ENCODE data around the gene CDH8. TPM values are rescaled to one million over a fixed set of nuclear protein-coding genes. Genes with fewer than 3 reads are reported as not detected.
"Not testable (repeated sequence)": the region's sequence is repeated elsewhere in the genome, so short reads cannot be mapped to it uniquely, and the experiment has no call there.

Gene CDH8
- total RNA-seq, 1 experiment from 2014 or later: 5.7 TPM

- Histone ChIP-seq H4K20me1 (ENCODE audit: low read length) (no peaks in the 10 kb centered on the region), H3K36me3 (ENCODE audit: low read depth, low read length) (no peaks in the 10 kb centered on the region), H3K27ac (ENCODE audit: low read length) (no peak overlapping the region), H3K4me1 (ENCODE audit: insufficient read depth, low read length) (peaks cover 10% of the 10 kb centered on the region), H3K9me2 (replicated peaks; ENCODE audit: low read length) (no peaks in the 10 kb centered on the region), H3K79me2 (ENCODE audit: low read length) (no peaks in the 10 kb centered on the region), H3K9ac (ENCODE audit: low read length) (no peak overlapping the region), H3F3A (ENCODE audit: low read length, unreplicated experiment) (no peaks in the 10 kb centered on the region), H3K9me3 (ENCODE audit: low read length) (no peaks in the 10 kb centered on the region), H2AFZ (ENCODE audit: low read length) (no peak overlapping the region), H3K4me2 (ENCODE audit: low read length) (no peak overlapping the region), H3K27me3 (ENCODE audit: low read length) (no peaks in the 10 kb centered on the region), H3K4me3 (ENCODE audit: low read length) (no peak overlapping the region)
- no peak for ATAC-seq
- DNase-seq: no peak
- TF ChIP-seq, protein P1, sequence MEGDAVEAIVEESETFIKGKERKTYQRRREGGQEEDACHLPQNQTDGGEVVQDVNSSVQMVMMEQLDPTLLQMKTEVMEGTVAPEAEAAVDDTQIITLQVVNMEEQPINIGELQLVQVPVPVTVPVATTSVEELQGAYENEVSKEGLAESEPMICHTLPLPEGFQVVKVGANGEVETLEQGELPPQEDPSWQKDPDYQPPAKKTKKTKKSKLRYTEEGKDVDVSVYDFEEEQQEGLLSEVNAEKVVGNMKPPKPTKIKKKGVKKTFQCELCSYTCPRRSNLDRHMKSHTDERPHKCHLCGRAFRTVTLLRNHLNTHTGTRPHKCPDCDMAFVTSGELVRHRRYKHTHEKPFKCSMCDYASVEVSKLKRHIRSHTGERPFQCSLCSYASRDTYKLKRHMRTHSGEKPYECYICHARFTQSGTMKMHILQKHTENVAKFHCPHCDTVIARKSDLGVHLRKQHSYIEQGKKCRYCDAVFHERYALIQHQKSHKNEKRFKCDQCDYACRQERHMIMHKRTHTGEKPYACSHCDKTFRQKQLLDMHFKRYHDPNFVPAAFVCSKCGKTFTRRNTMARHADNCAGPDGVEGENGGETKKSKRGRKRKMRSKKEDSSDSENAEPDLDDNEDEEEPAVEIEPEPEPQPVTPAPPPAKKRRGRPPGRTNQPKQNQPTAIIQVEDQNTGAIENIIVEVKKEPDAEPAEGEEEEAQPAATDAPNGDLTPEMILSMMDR (conservative IDR thresholded peaks at IDR 0.05; ENCODE audit: low read depth, low read length): no peak
- TF ChIP-seq EZH2phosphoT487 (IDR thresholded peaks at IDR 0.05; ENCODE audit: borderline replicate concordance, low read length) (no peak), EZH2 (IDR thresholded peaks at IDR 0.05; ENCODE audit: low read length, unreplicated experiment) (no peak)
- CTCF ChIA-PET: no interaction called here
- no TSS peak for BruUV-seq (replicated peaks)
- intact Hi-C loops (cut with micrococcal nuclease): no loop called here
- POLR2A ChIA-PET (ENCODE audit: unreplicated experiment): no interaction called here
Measured at GRCh38 chr16:61923629-61924028, 112.6 kb downstream of the CDH8 start.

- no peak overlapping the region for H3K4me3 ChIP-seq (ENCODE audit: low read length)
- TF ChIP-seq EZH2 (IDR thresholded peaks at IDR 0.05; ENCODE audit: low read length, unreplicated experiment) (no peak), EZH2phosphoT487 (IDR thresholded peaks at IDR 0.05; ENCODE audit: borderline replicate concordance, low read length) (no peak)
- TF ChIP-seq, protein P1 (conservative IDR thresholded peaks at IDR 0.05; ENCODE audit: low read depth, low read length): no peak
- ATAC-seq (no peak), DNase-seq (no peak)
- no peaks in the 10 kb centered on the region for H3F3A ChIP-seq (ENCODE audit: low read length, unreplicated experiment)
- no peak overlapping the region for H2AFZ ChIP-seq (ENCODE audit: low read length)
- H3K9me3 ChIP-seq (ENCODE audit: low read length): no peaks in the 10 kb centered on the region
- BruUV-seq (replicated peaks): no TSS peak
- H3K9ac ChIP-seq (ENCODE audit: low read length): no peak overlapping the region
- H3K27me3 ChIP-seq (ENCODE audit: low read length): no peaks in the 10 kb centered on the region
- intact Hi-C loops (cut with micrococcal nuclease): no loop called here
- H3K9me2 ChIP-seq (replicated peaks; ENCODE audit: low read length): no peaks in the 10 kb centered on the region
- H3K4me2 ChIP-seq (ENCODE audit: low read length): no peak overlapping the region
- H3K4me1 ChIP-seq (ENCODE audit: insufficient read depth, low read length): peaks cover 13% of the 10 kb centered on the region
- H3K79me2 ChIP-seq (ENCODE audit: low read length): 0 out of 2 replicates have a peak, but pooled peaks cover 7% of the 10 kb centered on the region
- H4K20me1 ChIP-seq (ENCODE audit: low read length): no peaks in the 10 kb centered on the region
- ChIA-PET CTCF (no interaction called here), POLR2A (ENCODE audit: unreplicated experiment) (interaction anchor here (0.7 kb wide), 1 partner anchor 457 kb away, joined by 23 read pairs; no protein-coding TSS in a partner anchor)
- no peaks in the 10 kb centered on the region for H3K36me3 ChIP-seq (ENCODE audit: low read depth, low read length)
- no peak overlapping the region for H3K27ac ChIP-seq (ENCODE audit: low read length)
Measured at GRCh38 chr16:61921373-61921772, 114.9 kb downstream of the CDH8 start.

DNA sequence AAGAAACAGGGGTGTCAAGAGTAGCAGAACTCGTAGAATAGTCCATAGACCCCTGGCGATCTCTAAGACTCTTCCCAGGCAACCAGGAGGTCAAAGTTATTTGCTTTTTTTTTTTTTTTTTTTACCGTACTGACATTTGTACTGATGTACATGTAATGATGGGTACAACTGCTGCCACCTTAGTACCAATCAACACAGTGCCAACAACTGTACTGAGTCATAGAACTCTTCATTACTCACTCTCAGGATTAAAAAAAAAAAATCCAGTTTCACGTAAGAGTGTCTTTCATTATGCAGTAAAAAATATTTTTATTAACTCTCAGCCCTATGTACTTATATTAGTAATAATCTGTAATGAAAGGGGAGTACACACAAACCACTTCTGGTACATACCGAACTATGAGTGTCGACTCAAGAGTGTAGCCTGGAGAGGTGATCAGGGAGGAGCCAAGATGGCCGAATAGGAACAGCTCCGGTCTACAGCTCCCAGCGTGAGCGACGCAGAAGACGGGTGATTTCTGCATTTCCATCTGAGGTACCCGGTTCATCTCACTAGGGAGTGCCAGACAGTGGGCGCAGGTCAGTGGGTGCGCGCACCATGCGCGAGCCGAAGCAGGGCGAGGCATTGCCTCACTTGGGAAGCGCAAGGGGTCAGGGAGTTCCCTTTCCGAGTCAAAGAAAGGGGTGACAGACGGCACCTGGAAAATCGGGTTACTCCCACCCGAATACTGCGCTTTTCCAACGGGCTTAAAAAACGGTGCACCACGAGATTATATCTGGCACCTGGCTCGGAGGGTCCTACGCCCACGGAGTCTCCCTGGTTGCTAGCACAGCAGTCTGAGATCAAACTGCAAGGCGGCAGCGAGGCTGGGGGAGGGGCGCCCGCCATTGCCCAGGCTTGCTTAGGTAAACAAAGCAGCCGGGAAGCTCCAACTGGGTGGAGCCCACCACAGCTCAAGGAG is 118.1 kb downstream of the CDH8 start:
- H3K4me3 ChIP-seq (ENCODE audit: low read length): peak overlapping the region; percentile 54
- TSS peak; percentile 75 for BruUV-seq (replicated peaks)
- H2AFZ ChIP-seq (ENCODE audit: low read length): peak overlapping the region; percentile 59
- H4K20me1 ChIP-seq (ENCODE audit: low read length); H3K9me2 ChIP-seq (replicated peaks; ENCODE audit: low read length); H3K9me3 ChIP-seq (ENCODE audit: low read length); H3K27me3 ChIP-seq (ENCODE audit: low read length); CTCF ChIA-PET; H3K79me2 ChIP-seq (ENCODE audit: low read length); H3F3A ChIP-seq (ENCODE audit: low read length, unreplicated experiment); H3K36me3 ChIP-seq (ENCODE audit: low read depth, low read length); POLR2A ChIA-PET (ENCODE audit: unreplicated experiment); intact Hi-C loops (cut with micrococcal nuclease): not testable (repeated sequence)
- H3K4me2 ChIP-seq (ENCODE audit: low read length): peak overlapping the region; percentile 80
- peaks cover 11% of the 10 kb centered on the region for H3K4me1 ChIP-seq (ENCODE audit: insufficient read depth, low read length)
- peak overlapping the region; percentile 28 for H3K27ac ChIP-seq (ENCODE audit: low read length)
- ATAC-seq (peak; percentile 93), DNase-seq (peak; percentile 50)
- H3K9ac ChIP-seq (ENCODE audit: low read length): peak overlapping the region; percentile 50

Measured in PC-3 (cell line).